ENCODE results near the gene THSD4.

GRCh38 chr15:71434774-71435173 is 319.5 kb downstream of the THSD4 start:
- TF ChIP-seq POLR2AphosphoS5 (IDR thresholded peaks at IDR 0.05; ENCODE audit: borderline replicate concordance, low read depth, low read length) = no peak
- no peak for TF ChIP-seq EZH2 (IDR thresholded peaks at IDR 0.05)
- TF ChIP-seq FOXP2 (optimal IDR thresholded peaks at IDR 0.05; ENCODE audit: control extremely low read depth, extremely low read length, insufficient read depth) = no peak

Measured in SK-N-MC (cell line).